WTC11 (cell line): ENCODE measurements around the gene ASB2. TPM values are rescaled to one million over a fixed set of nuclear protein-coding genes. Genes with fewer than 3 reads are reported as not detected.

ENCODE experiments used
- ATAC-seq: fragments of 200-7000 bp; cut with Tn5 transposase; 2 replicates; pipeline ENCODE4 v1.10.0; 2021; ENCODE audit warnings: mild to moderate bottlenecking, moderate library complexity
- CTCF ChIA-PET: fragments of 300-600 bp; sonication (Branson Sonifier 250); formaldehyde crosslinking; loops from one replicate; lab custom pipeline; 2021; ENCODE audit warnings: antibody characterized with exemption; lab: Charles Lee
- POLR2A ChIA-PET: fragments of 350-600 bp; sonication (Branson Sonifier 250); formaldehyde crosslinking; loops from one replicate; lab custom pipeline; 2021; ENCODE audit warnings: antibody characterized with exemption; lab: Charles Lee
- DNase-seq: peaks from one replicate; pipeline ENCODE4 v3.0.0; 2021; ENCODE audit warnings: low spot score
- H3K27ac Mint-ChIP-seq: 2 replicates; pipeline ENCODE4 v1.8.0; 2021; ENCODE audit warnings: mixed read lengths
- H3K27me3 Mint-ChIP-seq: 2 replicates; pipeline ENCODE4 v1.8.0; 2021; ENCODE audit warnings: low read depth, mild to moderate bottlenecking, moderate library complexity, mixed read lengths
- H3K36me3 Mint-ChIP-seq: 2 replicates; pipeline ENCODE4 v1.8.0; 2021; ENCODE audit warnings: mixed read lengths
- H3K4me1 Mint-ChIP-seq: 2 replicates; pipeline ENCODE4 v1.8.0; 2022; ENCODE audit warnings: mixed read lengths
- H3K4me3 Mint-ChIP-seq: 2 replicates; pipeline ENCODE4 v1.8.0; 2021; ENCODE audit warnings: mild to moderate bottlenecking, moderate library complexity, mixed read lengths
- H3K9me3 Mint-ChIP-seq: 2 replicates; pipeline ENCODE4 v1.8.0; 2021; ENCODE audit warnings: mixed read lengths
- CDX4 ChIP-seq: fragments of 250-450 bp; sonication (Bioruptor Pico); IDR thresholded peaks from 2 replicates; pipeline ENCODE4 v1.9.0; 2021; ENCODE audit warnings: moderate library complexity, mild to moderate bottlenecking, inconsistent platforms, borderline replicate concordance
- ETV6 ChIP-seq: sonication (generic); formaldehyde crosslinking; IDR thresholded peaks from 2 replicates; pipeline ENCODE4 v1.8.1; 2022; ENCODE audit warnings: mild to moderate bottlenecking, missing genetic modification reagents
- JUN ChIP-seq: sonication (generic); formaldehyde crosslinking; IDR thresholded peaks from 2 replicates; pipeline ENCODE4 v1.8.0; 2023; ENCODE audit warnings: mild to moderate bottlenecking, missing genetic modification reagents
- MXD4 ChIP-seq: fragments of 250-450 bp; sonication (Bioruptor Pico); IDR thresholded peaks from 2 replicates; pipeline ENCODE4 v1.8.0; 2021; ENCODE audit warnings: mild to moderate bottlenecking, moderate library complexity, borderline replicate concordance
- MYBL2 ChIP-seq: sonication (generic); formaldehyde crosslinking; IDR thresholded peaks from 2 replicates; pipeline ENCODE4 v1.8.1; 2023; ENCODE audit warnings: mild to moderate bottlenecking, moderate library complexity, missing genetic modification reagents
- NFYB ChIP-seq: sonication (generic); formaldehyde crosslinking; conservative IDR thresholded peaks from 2 replicates; pipeline ENCODE4 v1.8.0; 2022; ENCODE audit warnings: low read depth, missing genetic modification reagents
- NR1H2 ChIP-seq: sonication (generic); formaldehyde crosslinking; IDR thresholded peaks from 2 replicates; pipeline ENCODE4 v1.9.0; 2021; ENCODE audit warnings: mild to moderate bottlenecking, moderate library complexity, missing genetic modification reagents
- NR2C2 ChIP-seq: sonication (generic); formaldehyde crosslinking; IDR thresholded peaks from 2 replicates; pipeline ENCODE4 v1.8.0; 2022; ENCODE audit warnings: mild to moderate bottlenecking, missing genetic modification reagents
- RELA ChIP-seq: sonication (generic); formaldehyde crosslinking; IDR thresholded peaks from 2 replicates; pipeline ENCODE4 v1.8.1; 2022; ENCODE audit warnings: missing genetic modification reagents, mild to moderate bottlenecking, borderline replicate concordance
- STAT6 ChIP-seq: sonication (generic); formaldehyde crosslinking; conservative IDR thresholded peaks from 2 replicates; pipeline ENCODE4 v1.8.1; 2023; ENCODE audit warnings: mild to moderate bottlenecking, low read depth, missing genetic modification reagents, moderate library complexity
- TEAD1 ChIP-seq: sonication (generic); formaldehyde crosslinking; IDR thresholded peaks from 2 replicates; pipeline ENCODE4 v1.8.0; 2022; ENCODE audit warnings: mild to moderate bottlenecking, missing genetic modification reagents
- TP53 ChIP-seq: sonication (generic); formaldehyde crosslinking; IDR thresholded peaks from 2 replicates; pipeline ENCODE4 v1.8.1; 2023; ENCODE audit warnings: mild to moderate bottlenecking, missing genetic modification reagents
- ZNF121 ChIP-seq: sonication (generic); formaldehyde crosslinking; IDR thresholded peaks from 2 replicates; pipeline ENCODE4 v1.8.0; 2023; ENCODE audit warnings: missing genetic modification reagents
- ZNF138 ChIP-seq: sonication (generic); formaldehyde crosslinking; conservative IDR thresholded peaks from 2 replicates; pipeline ENCODE4 v1.8.1; 2022; ENCODE audit warnings: mild to moderate bottlenecking, moderate library complexity, missing genetic modification reagents
- ZNF219 ChIP-seq: sonication (generic); formaldehyde crosslinking; IDR thresholded peaks from 2 replicates; pipeline ENCODE4 v1.8.0; 2023; ENCODE audit warnings: missing genetic modification reagents, mild to moderate bottlenecking, borderline replicate concordance
- total RNA-seq: library from RNA; stranded (reverse); gene quantifications from 3 replicates; pipeline ENCODE4 v1.2.3, GENCODE V29; 2021
- TF ChIP-seq, protein P1 (sequence below): sonication (generic); formaldehyde crosslinking; IDR thresholded peaks from 2 replicates; pipeline ENCODE4 v1.8.1; 2023; ENCODE audit warnings: mild to moderate bottlenecking, missing genetic modification reagents
- TF ChIP-seq, protein P2 (sequence below): fragments of 250-450 bp; sonication (Bioruptor Pico); IDR thresholded peaks from 2 replicates; pipeline ENCODE4 v1.9.0; 2021; ENCODE audit warnings: mild to moderate bottlenecking
- TF ChIP-seq, protein P3 (sequence below): sonication (generic); formaldehyde crosslinking; IDR thresholded peaks from 2 replicates; pipeline ENCODE4 v1.8.1; 2023; ENCODE audit warnings: mild to moderate bottlenecking, missing genetic modification reagents, borderline replicate concordance
- TF ChIP-seq, protein P4 (sequence below): sonication (generic); formaldehyde crosslinking; IDR thresholded peaks from 2 replicates; pipeline ENCODE4 v1.8.1; 2022; ENCODE audit warnings: low read depth, mild to moderate bottlenecking, moderate library complexity, missing genetic modification reagents, borderline replicate concordance

ASB2 gene
- total RNA-seq, 1 experiment from 2014 or later: 0.37 TPM

- Mint-ChIP-seq H3K4me3 (no peak overlapping the region), H3K36me3 (no peaks in the 10 kb centered on the region), H3K4me1 (peaks cover 8% of the 10 kb centered on the region), H3K27me3 (peaks cover 30% of the 10 kb centered on the region), H3K27ac (no peak overlapping the region), H3K9me3 (no peaks in the 10 kb centered on the region)
- ATAC-seq (no peak), DNase-seq (no peak)
- POLR2A ChIA-PET: interaction anchor here (1.1 kb wide), 1 partner anchor 77 kb away, joined by 3 read pairs; no protein-coding TSS in a partner anchor
- CTCF ChIA-PET: interaction anchor here (0.7 to 7.1 kb wide), 7 partner anchors 10 to 76 kb away, joined by 3 to 230 read pairs (median 52); partner anchors contain the start of gene CCDC197
- TF ChIP-seq JUN (no peak), RELA (CRISPR knock-in tag) (no peak), MYBL2 (CRISPR knock-in tag) (no peak), MXD4 (CRISPR knock-in tag) (no peak), STAT6 (CRISPR knock-in tag) (no peak), NR2C2 (CRISPR knock-in tag) (no peak), ZNF138 (CRISPR knock-in tag) (no peak), ETV6 (CRISPR knock-in tag) (no peak), TP53 (CRISPR knock-in tag) (no peak), ZNF219 (CRISPR knock-in tag) (no peak), ZNF121 (no peak)
- TF ChIP-seq, protein P1, sequence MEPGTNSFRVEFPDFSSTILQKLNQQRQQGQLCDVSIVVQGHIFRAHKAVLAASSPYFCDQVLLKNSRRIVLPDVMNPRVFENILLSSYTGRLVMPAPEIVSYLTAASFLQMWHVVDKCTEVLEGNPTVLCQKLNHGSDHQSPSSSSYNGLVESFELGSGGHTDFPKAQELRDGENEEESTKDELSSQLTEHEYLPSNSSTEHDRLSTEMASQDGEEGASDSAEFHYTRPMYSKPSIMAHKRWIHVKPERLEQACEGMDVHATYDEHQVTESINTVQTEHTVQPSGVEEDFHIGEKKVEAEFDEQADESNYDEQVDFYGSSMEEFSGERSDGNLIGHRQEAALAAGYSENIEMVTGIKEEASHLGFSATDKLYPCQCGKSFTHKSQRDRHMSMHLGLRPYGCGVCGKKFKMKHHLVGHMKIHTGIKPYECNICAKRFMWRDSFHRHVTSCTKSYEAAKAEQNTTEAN: no peak
- TF ChIP-seq, protein P2, sequence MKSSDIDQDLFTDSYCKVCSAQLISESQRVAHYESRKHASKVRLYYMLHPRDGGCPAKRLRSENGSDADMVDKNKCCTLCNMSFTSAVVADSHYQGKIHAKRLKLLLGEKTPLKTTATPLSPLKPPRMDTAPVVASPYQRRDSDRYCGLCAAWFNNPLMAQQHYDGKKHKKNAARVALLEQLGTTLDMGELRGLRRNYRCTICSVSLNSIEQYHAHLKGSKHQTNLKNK (CRISPR knock-in tag): no peak
These were observed 35.0 kb downstream of the ASB2 start for GRCh38 chr14:93941293-93941910.

- Mint-ChIP-seq H3K4me1 (peaks cover 10% of the 10 kb centered on the region), H3K27ac (no peak overlapping the region), H3K36me3 (no peaks in the 10 kb centered on the region), H3K4me3 (no peak overlapping the region), H3K9me3 (no peaks in the 10 kb centered on the region), H3K27me3 (peaks cover 30% of the 10 kb centered on the region)
- ChIA-PET POLR2A (no interaction called here), CTCF (interaction anchor here (0.6 to 7.1 kb wide), 40 partner anchors 9 to 827 kb away, joined by 3 to 230 read pairs (median 16); partner anchors contain the start of genes ASB2, CCDC197, DDX24 and FAM181A)
- DNase-seq (no peak), ATAC-seq (no peak)
- no peak for TF ChIP-seq NFYB (CRISPR knock-in tag)
- no peak for TF ChIP-seq NR2C2 (CRISPR knock-in tag)
- no peak for TF ChIP-seq ZNF121
- TF ChIP-seq, protein P3, sequence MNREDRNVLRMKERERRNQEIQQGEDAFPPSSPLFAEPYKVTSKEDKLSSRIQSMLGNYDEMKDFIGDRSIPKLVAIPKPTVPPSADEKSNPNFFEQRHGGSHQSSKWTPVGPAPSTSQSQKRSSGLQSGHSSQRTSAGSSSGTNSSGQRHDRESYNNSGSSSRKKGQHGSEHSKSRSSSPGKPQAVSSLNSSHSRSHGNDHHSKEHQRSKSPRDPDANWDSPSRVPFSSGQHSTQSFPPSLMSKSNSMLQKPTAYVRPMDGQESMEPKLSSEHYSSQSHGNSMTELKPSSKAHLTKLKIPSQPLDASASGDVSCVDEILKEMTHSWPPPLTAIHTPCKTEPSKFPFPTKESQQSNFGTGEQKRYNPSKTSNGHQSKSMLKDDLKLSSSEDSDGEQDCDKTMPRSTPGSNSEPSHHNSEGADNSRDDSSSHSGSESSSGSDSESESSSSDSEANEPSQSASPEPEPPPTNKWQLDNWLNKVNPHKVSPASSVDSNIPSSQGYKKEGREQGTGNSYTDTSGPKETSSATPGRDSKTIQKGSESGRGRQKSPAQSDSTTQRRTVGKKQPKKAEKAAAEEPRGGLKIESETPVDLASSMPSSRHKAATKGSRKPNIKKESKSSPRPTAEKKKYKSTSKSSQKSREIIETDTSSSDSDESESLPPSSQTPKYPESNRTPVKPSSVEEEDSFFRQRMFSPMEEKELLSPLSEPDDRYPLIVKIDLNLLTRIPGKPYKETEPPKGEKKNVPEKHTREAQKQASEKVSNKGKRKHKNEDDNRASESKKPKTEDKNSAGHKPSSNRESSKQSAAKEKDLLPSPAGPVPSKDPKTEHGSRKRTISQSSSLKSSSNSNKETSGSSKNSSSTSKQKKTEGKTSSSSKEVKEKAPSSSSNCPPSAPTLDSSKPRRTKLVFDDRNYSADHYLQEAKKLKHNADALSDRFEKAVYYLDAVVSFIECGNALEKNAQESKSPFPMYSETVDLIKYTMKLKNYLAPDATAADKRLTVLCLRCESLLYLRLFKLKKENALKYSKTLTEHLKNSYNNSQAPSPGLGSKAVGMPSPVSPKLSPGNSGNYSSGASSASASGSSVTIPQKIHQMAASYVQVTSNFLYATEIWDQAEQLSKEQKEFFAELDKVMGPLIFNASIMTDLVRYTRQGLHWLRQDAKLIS (CRISPR knock-in tag): no peak
- TF ChIP-seq NR1H2 (CRISPR knock-in tag): no peak
- TF ChIP-seq CDX4: no peak
- TF ChIP-seq TEAD1 (CRISPR knock-in tag): no peak
- no peak for TF ChIP-seq MXD4 (CRISPR knock-in tag)
- TF ChIP-seq, protein P4, sequence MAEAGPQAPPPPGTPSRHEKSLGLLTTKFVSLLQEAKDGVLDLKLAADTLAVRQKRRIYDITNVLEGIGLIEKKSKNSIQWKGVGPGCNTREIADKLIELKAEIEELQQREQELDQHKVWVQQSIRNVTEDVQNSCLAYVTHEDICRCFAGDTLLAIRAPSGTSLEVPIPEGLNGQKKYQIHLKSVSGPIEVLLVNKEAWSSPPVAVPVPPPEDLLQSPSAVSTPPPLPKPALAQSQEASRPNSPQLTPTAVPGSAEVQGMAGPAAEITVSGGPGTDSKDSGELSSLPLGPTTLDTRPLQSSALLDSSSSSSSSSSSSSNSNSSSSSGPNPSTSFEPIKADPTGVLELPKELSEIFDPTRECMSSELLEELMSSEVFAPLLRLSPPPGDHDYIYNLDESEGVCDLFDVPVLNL (CRISPR knock-in tag): no peak
These were observed 35.9 kb downstream of the ASB2 start for GRCh38 chr14:93940437-93940836.
